DND-41 (cell line): ENCODE measurements around the gene LYRM1.

Experiments
- CTCF ChIP-seq: IDR thresholded peaks from 2 replicates; pipeline ENCODE4 v1.5.1; 2012; ENCODE audit warnings: borderline replicate concordance, low read length, moderate library complexity, mild to moderate bottlenecking; ENCODE audit not compliant: poor library complexity, severe bottlenecking; ENCODE audit errors: extremely low read depth
- EZH2 ChIP-seq: IDR thresholded peaks from 3 replicates; pipeline ENCODE4 v1.6.1; 2012; ENCODE audit warnings: borderline replicate concordance, low read depth, mild to moderate bottlenecking, moderate library complexity, low read length, inconsistent platforms; ENCODE audit not compliant: severe bottlenecking

- TF ChIP-seq EZH2 (no peak), CTCF (no peak)
Observed at GRCh38 chr16:20866145-20866772, 34.3 kb upstream of the LYRM1 start.
